PC-9 (cell line): Measurements from ENCODE around the gene EXOC2. TPM values are rescaled to one million over a fixed set of nuclear protein-coding genes. Genes with fewer than 3 reads are reported as not detected.

Experiments
- BruUV-seq: library from RNA; stranded (reverse); fragments of 400-500 nt; replicated peaks from 2 replicates; lab custom pipeline; 2021; lab: Mats Ljungman, UMichigan
- CTCF ChIA-PET: fragments of 300-600 bp; sonication (Branson Sonifier 250); formaldehyde crosslinking; loops from one replicate; lab custom pipeline; 2022; ENCODE audit warnings: antibody characterized with exemption; lab: Charles Lee
- POLR2A ChIA-PET: fragments of 300-600 bp; sonication (Branson Sonifier 250); formaldehyde crosslinking; loops from one replicate; lab custom pipeline; 2022; ENCODE audit warnings: antibody characterized with exemption; ENCODE audit not compliant: unreplicated experiment; lab: Charles Lee
- DNase-seq, 2 experiments: peaks; one replicate each; pipeline versions ENCODE4 v3.0.0 to v3.0.0-alpha.2; 2015 to 2022; ENCODE audit warnings: mixed read lengths in 1 of 2
- H2AFZ ChIP-seq: fragments of 200-600 bp; sonication (generic); 2 replicates; pipeline ENCODE4 v1.8.1; 2017; ENCODE audit warnings: antibody characterized with exemption
- H3F3A ChIP-seq: fragments of 200-600 bp; sonication (generic); 2 replicates; pipeline ENCODE4 v1.8.1; 2017; ENCODE audit warnings: antibody characterized with exemption, mild to moderate bottlenecking, low read depth; ENCODE audit not compliant: insufficient read depth
- H3K27ac ChIP-seq: fragments of 200-600 bp; sonication (generic); 2 replicates; pipeline ENCODE4 v1.6.1; 2016; ENCODE audit warnings: mixed run types
- H3K27me3 ChIP-seq: fragments of 200-600 bp; sonication (generic); 2 replicates; pipeline ENCODE4 v1.6.1; 2016; ENCODE audit warnings: low read depth, mixed run types; ENCODE audit not compliant: insufficient read depth
- H3K36me3 ChIP-seq: fragments of 200-600 bp; sonication (generic); 2 replicates; pipeline ENCODE4 v1.6.1; 2016; ENCODE audit warnings: low read depth, mixed run types
- H3K4me1 ChIP-seq: fragments of 200-600 bp; sonication (generic); replicated peaks from 2 replicates; pipeline ENCODE4 v1.6.1; 2016; ENCODE audit warnings: mixed run types; ENCODE audit not compliant: insufficient read depth
- H3K4me2 ChIP-seq: fragments of 200-600 bp; sonication (generic); 2 replicates; pipeline ENCODE4 v1.6.1; 2017; ENCODE audit warnings: mixed run types
- H3K4me3 ChIP-seq: fragments of 200-600 bp; sonication (generic); 2 replicates; pipeline ENCODE4 v1.6.1; 2016; ENCODE audit warnings: mixed run types
- H3K79me2 ChIP-seq: fragments of 200-600 bp; sonication (generic); 2 replicates; pipeline ENCODE4 v1.6.1; 2017; ENCODE audit warnings: low read depth, mixed run types
- H3K9me2 ChIP-seq: fragments of 200-600 bp; sonication (generic); 2 replicates; pipeline ENCODE4 v1.8.1; 2017; ENCODE audit warnings: mild to moderate bottlenecking; ENCODE audit not compliant: insufficient read depth
- H3K9me3 ChIP-seq: fragments of 200-600 bp; sonication (generic); 2 replicates; pipeline ENCODE4 v1.8.1; 2016; ENCODE audit warnings: low read depth; ENCODE audit not compliant: insufficient read depth
- H4K20me1 ChIP-seq: fragments of 200-600 bp; sonication (generic); 2 replicates; pipeline ENCODE4 v1.8.1; 2017; ENCODE audit not compliant: insufficient read depth
- CTCF ChIP-seq: fragments of 200-600 bp; sonication (generic); conservative IDR thresholded peaks from 2 replicates; pipeline ENCODE4 v1.6.1; 2017; ENCODE audit warnings: mixed run types, antibody characterized with exemption, mild to moderate bottlenecking, moderate library complexity
- EZH2 ChIP-seq: fragments of 200-600 bp; sonication (generic); IDR thresholded peaks from 2 replicates; pipeline ENCODE4 v1.8.0; 2017; ENCODE audit warnings: antibody characterized with exemption, low read depth
- intact Hi-C: fragments of 100-400 bp; cut with micrococcal nuclease; formaldehyde crosslinking; loops from one replicate; pipeline ENCODE4 v1.10.0; 2022; ENCODE audit not compliant: unreplicated experiment
- total RNA-seq: library from RNA; stranded (reverse); gene quantifications from 2 replicates; pipeline ENCODE4 v1.2.3, GENCODE V29; 2021

EXOC2 gene
- total RNA-seq, 1 experiment from 2014 or later = 28.2 TPM

GRCh38 chr6:680251-680650 is 12.7 kb downstream of the EXOC2 start:
- H3K4me3 ChIP-seq = no peak overlapping the region
- no peaks in the 10 kb centered on the region for H3K9me3 ChIP-seq
- H3K4me2 ChIP-seq = no peak overlapping the region
- H3K27ac ChIP-seq = no peak overlapping the region
- H3K79me2 ChIP-seq = peaks cover 32% of the 10 kb centered on the region
- BruUV-seq = no TSS peak
- ChIA-PET CTCF (interaction anchor here (0.6 kb wide), 1 partner anchor 31 kb away, joined by 3 read pairs; no protein-coding TSS in a partner anchor), POLR2A (no interaction called here)
- H3K27me3 ChIP-seq = no peaks in the 10 kb centered on the region
- H2AFZ ChIP-seq = no peak overlapping the region
- no peak for DNase-seq
- no peaks in the 10 kb centered on the region for H3F3A ChIP-seq
- peaks cover 9% of the 10 kb centered on the region; the same call in 1 of the 2 replicates for H4K20me1 ChIP-seq
- no peaks in the 10 kb centered on the region for H3K36me3 ChIP-seq
- H3K9me2 ChIP-seq = no peaks in the 10 kb centered on the region
- intact Hi-C loops = no loop called here
- no peak for TF ChIP-seq EZH2
- TF ChIP-seq CTCF = no peak
- H3K4me1 ChIP-seq = no peaks in the 10 kb centered on the region

- no peak overlapping the region for H3K4me2 ChIP-seq
- no peak overlapping the region for H2AFZ ChIP-seq
- peaks cover 22% of the 10 kb centered on the region for H3K79me2 ChIP-seq
- BruUV-seq = no TSS peak
- ChIA-PET CTCF (no interaction called here), POLR2A (no interaction called here)
- H3K9me2 ChIP-seq = no peaks in the 10 kb centered on the region
- no peaks in the 10 kb centered on the region for H3K36me3 ChIP-seq
- peaks cover 9% of the 10 kb centered on the region; the same call in 1 of the 2 replicates for H4K20me1 ChIP-seq
- intact Hi-C loops = no loop called here
- H3K27me3 ChIP-seq = no peaks in the 10 kb centered on the region
- no peaks in the 10 kb centered on the region for H3K4me1 ChIP-seq
- no peak overlapping the region for H3K27ac ChIP-seq
- no peak for TF ChIP-seq CTCF
- TF ChIP-seq EZH2 = no peak
- no peaks in the 10 kb centered on the region for H3F3A ChIP-seq
- DNase-seq = no peak
- H3K9me3 ChIP-seq = no peaks in the 10 kb centered on the region
- H3K4me3 ChIP-seq = no peak overlapping the region
Measured at GRCh38 chr6:679282-679681, 13.7 kb downstream of the EXOC2 start.

- no peaks in the 10 kb centered on the region for H3K9me2 ChIP-seq
- H3K79me2 ChIP-seq = peaks cover 15% of the 10 kb centered on the region
- H3K27me3 ChIP-seq = no peaks in the 10 kb centered on the region
- no peak for TF ChIP-seq CTCF
- no peak for TF ChIP-seq EZH2
- no peaks in the 10 kb centered on the region for H3K4me1 ChIP-seq
- intact Hi-C loops = no loop called here
- no peak overlapping the region for H3K4me3 ChIP-seq
- H4K20me1 ChIP-seq = peaks cover 9% of the 10 kb centered on the region; the same call in 1 of the 2 replicates
- no peak overlapping the region for H3K4me2 ChIP-seq
- H3F3A ChIP-seq = no peaks in the 10 kb centered on the region
- ChIA-PET POLR2A (no interaction called here), CTCF (no interaction called here)
- no peak for DNase-seq
- H3K27ac ChIP-seq = no peak overlapping the region
- H3K36me3 ChIP-seq = no peaks in the 10 kb centered on the region
- no TSS peak for BruUV-seq
- H2AFZ ChIP-seq = no peak overlapping the region
- H3K9me3 ChIP-seq = no peaks in the 10 kb centered on the region
Measured at GRCh38 chr6:678520-678919, 14.4 kb downstream of the EXOC2 start.
